ENCODE data around the gene ALAD.
"Not testable (repeated sequence)": the region's sequence is repeated elsewhere in the genome, so short reads cannot be mapped to it uniquely, and the experiment has no call there.

The ALAD gene

DNA sequence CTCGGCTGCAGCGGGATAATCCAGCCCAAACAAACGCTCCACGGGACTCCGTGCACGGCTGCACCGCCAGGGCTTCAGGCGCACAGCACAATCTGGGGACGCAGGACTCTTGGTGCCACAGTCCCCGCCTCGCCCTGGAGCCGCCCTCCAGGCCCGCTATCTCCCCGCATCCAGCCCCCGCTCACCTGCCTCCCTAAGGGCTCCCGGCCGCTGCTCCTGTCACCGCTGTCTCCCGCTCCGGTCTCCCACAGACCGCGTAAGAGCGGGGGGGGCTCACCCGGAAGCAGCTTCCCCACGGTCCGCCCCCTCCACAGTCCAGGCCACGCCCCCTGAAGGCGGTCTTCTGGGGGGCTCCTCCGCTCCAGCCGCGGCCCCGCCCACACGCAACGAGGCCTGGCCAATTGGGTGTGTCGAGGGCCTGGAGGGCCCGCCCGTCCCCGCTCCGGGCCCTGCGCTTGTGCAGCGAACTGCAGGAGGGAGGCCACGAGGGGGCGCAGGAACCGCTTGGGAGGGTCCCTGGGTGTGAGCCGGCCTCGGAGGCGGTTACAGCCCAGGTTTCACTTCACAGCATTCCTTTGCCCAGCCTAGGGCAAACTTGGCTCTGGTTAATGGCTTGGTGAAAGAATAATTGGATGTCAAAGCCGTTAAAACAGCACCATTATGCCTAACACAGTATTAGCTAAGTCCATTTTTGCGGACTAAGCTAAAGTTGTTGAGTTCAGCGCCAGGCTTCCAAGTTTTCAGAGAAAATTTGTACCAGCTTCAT is at the start of gene ALAD:
Gene ALAD (minus strand): TSS at position 258 of the 766 bp plus-strand sequence. CDS start 7,725 bp downstream, outside the sequence.
- TF ChIP-seq, protein P1, sequence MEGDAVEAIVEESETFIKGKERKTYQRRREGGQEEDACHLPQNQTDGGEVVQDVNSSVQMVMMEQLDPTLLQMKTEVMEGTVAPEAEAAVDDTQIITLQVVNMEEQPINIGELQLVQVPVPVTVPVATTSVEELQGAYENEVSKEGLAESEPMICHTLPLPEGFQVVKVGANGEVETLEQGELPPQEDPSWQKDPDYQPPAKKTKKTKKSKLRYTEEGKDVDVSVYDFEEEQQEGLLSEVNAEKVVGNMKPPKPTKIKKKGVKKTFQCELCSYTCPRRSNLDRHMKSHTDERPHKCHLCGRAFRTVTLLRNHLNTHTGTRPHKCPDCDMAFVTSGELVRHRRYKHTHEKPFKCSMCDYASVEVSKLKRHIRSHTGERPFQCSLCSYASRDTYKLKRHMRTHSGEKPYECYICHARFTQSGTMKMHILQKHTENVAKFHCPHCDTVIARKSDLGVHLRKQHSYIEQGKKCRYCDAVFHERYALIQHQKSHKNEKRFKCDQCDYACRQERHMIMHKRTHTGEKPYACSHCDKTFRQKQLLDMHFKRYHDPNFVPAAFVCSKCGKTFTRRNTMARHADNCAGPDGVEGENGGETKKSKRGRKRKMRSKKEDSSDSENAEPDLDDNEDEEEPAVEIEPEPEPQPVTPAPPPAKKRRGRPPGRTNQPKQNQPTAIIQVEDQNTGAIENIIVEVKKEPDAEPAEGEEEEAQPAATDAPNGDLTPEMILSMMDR (IDR thresholded peaks at IDR 0.05; ENCODE audit: control insufficient read depth, extremely low read depth, insufficient read depth): peak; percentile 94
- DNase-seq (ENCODE audit: low read depth): peak; percentile 85
- H3K4me3 ChIP-seq (ENCODE audit: low read depth, low read length): peak within 1 kb of the TSS; percentile 69

DNA sequence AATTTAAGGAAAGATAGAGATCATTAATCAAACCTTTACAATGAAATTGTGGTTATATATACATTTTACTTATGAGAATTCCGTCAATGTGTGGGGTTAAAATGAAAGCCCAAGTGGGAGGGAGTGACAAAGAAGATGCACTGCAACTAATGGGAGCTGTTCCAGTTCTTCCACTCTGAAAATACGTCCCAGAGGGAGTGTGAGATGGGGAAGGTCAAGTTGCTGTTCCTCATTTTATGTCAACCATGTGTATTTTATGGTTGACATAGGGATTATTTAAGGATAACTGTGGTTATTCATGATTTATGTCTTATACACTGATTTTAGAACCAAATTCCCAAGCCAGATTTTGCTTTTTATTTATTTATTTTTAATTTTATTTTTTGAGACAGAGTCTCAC is 48.3 kb upstream of the ALAD start:
- H3K4me3 ChIP-seq (ENCODE audit: low read depth, low read length): no peak overlapping the region
- TF ChIP-seq, protein P1 (IDR thresholded peaks at IDR 0.05; ENCODE audit: control insufficient read depth, extremely low read depth, insufficient read depth): no peak
- no peak for DNase-seq (ENCODE audit: low read depth)

DNA sequence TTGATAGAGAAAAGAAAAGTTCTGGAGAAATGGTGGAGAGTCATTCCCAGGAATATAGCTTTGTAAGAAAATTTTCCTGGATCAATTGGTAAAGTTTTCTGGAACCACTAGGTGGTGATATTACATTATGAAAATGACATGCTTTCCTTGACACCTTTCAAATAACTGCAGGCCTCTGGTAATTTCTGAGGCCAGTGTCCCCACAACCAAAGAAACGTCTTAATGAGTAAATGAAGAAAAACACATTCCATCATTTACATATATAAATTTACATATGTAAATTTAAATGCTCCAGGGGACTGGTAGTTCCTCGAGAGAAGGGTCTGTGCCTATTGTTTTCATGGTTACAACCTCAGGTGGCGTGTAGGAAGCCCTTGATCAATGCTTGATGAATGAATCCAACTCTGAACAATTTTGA is 45.2 kb upstream of the ALAD start:
- no peak overlapping the region for H3K4me3 ChIP-seq (ENCODE audit: low read depth, low read length)
- TF ChIP-seq, protein P1 (IDR thresholded peaks at IDR 0.05; ENCODE audit: control insufficient read depth, extremely low read depth, insufficient read depth): peak; percentile 54; the same call in 1 of the 2 replicates
- DNase-seq (ENCODE audit: low read depth): no peak

DNA sequence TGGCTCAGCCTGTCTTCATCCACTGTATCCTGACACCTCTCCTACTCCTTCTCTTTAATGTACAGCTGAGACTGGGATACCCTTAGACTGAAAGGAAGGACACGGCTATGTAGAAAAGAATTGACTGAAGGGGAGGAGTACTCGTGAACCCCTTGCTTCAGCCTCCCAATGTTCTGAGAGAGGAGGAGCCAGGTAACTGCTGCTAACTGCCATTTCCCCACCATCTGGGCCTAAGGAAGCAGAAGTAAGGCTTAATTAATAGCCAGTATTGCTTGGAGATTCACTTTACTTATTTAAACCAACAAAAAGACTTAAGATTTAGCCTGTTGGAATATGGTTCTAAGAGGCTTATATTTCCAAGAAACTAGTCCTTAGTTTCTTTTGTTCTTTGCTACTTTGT is 43.7 kb upstream of the ALAD start:
- DNase-seq (ENCODE audit: low read depth): no peak
- H3K4me3 ChIP-seq (ENCODE audit: low read depth, low read length): no peak overlapping the region
- TF ChIP-seq, protein P1 (IDR thresholded peaks at IDR 0.05; ENCODE audit: control insufficient read depth, extremely low read depth, insufficient read depth): no peak

DNA sequence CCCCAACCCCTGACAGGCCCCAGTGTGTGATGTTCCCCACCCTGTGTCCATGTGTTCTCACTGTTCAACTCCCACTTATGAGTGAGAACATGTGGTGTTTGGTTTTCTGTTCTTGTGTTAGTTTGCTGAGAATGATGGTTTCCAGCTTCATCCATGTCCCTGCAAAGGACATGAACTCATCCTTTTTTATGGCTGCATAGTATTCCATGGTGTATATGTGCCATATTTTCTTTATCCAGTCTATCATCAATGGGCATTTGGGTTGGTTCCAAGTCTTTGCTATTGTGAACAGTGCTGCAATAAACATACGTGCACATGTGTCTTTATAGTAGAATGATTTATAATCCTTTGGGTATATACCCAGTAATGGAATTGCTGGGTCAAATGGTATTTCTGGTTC is 36.6 kb upstream of the ALAD start:
- H3K4me3 ChIP-seq (ENCODE audit: low read depth, low read length); DNase-seq (ENCODE audit: low read depth): not testable (repeated sequence)

DNA sequence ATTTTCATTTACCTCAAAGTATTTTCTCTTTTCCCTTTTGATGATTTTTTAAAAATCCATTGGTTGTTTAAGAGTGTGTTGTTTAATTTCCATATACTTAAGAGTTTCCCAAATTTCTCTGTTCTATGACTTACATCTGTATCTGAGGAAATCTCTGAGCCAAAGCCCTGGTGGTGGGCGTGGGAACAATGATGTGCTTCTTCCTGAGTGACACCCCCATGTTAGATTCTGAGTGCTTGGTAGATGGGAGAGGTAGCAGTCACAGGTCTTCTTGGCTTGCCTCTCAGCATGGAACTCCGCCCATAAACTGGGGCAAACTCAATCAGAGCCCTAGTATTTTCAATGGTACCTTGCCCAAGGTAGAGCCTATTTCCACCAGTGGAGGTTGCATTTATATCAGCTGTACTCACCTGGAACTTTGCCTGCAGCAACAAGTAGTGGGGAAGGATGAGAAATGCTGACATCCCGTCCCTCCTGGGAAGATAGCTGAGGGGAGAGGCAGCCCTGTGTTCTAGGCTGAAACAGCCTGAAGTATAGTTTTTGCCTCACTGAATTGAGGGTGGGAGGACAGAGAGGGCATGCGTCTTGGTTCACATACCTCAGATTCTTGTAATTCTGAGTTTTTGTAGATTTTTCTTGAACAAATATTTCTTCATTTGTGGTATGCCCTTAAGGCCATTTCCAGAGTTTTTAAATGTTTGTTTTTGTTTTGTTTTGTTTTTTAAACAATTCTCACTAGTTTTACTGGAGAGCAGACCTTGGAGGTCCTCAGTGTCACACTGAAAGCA is 35.8 kb upstream of the ALAD start:
- TF ChIP-seq, protein P1 (IDR thresholded peaks at IDR 0.05; ENCODE audit: control insufficient read depth, extremely low read depth, insufficient read depth): no peak
- H3K4me3 ChIP-seq (ENCODE audit: low read depth, low read length): no peak overlapping the region
- DNase-seq (ENCODE audit: low read depth): no peak

DNA sequence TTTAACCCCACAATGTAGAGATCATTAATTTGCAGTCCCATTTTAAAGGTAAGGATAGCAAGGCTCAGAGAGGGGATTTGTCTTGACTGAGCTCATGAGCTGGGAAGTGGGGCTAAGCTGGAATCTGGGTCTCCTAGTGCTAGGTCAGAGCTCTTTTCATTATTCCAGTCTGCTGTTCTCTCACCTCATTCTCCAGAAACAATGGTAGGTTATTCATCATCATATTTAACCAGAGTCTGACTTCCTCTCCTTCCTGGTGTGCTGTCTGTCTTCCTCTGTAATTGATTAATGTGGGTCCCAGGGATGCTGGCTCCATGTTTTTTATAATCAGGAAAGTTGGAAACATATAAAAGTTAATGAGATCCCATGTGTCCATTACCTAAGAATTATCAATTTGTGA is 30.1 kb upstream of the ALAD start:
- DNase-seq (ENCODE audit: low read depth): no peak
- TF ChIP-seq, protein P1 (IDR thresholded peaks at IDR 0.05; ENCODE audit: control insufficient read depth, extremely low read depth, insufficient read depth): no peak
- H3K4me3 ChIP-seq (ENCODE audit: low read depth, low read length): no peak overlapping the region

All from LNCaP clone FGC (cell line).